HepG2 (cell line): ENCODE data around the gene HTRA3.

Experiments
- DNMT1 ChIP-seq: sonication (generic); formaldehyde crosslinking; IDR thresholded peaks from 2 replicates; pipeline ENCODE4 v1.5.1; 2020; ENCODE audit warnings: mild to moderate bottlenecking, missing genetic modification reagents
- ESRRA ChIP-seq: sonication (generic); formaldehyde crosslinking; IDR thresholded peaks from 2 replicates; pipeline ENCODE4 v1.5.1; 2020; ENCODE audit warnings: mild to moderate bottlenecking, low read depth, missing genetic modification reagents
- NCOA5 ChIP-seq: sonication (generic); formaldehyde crosslinking; IDR thresholded peaks from 2 replicates; pipeline ENCODE4 v1.4.0; 2020; ENCODE audit warnings: missing genetic modification reagents
- POLR2A ChIP-seq, 2 experiments: IDR thresholded peaks; 2 replicates each; pipeline ENCODE4 v1.6.1; 2011; ENCODE audit warnings: low read depth in 2 of 2, low read length in 2 of 2, mild to moderate bottlenecking in 1 of 2, moderate library complexity in 1 of 2; ENCODE audit not compliant: insufficient read depth in 1 of 2
- SRSF1 ChIP-seq: fragments of 200-400 bp; formaldehyde crosslinking; optimal IDR thresholded peaks from 2 replicates; pipeline ENCODE3; 2017; ENCODE audit warnings: mild to moderate bottlenecking, low read depth, low read length, moderate library complexity
- U2AF2 ChIP-seq: fragments of 200-400 bp; formaldehyde crosslinking; IDR thresholded peaks from 2 replicates; pipeline ENCODE4 v1.6.1; 2017; ENCODE audit warnings: low read depth, mild to moderate bottlenecking, low read length
- ZNF354B ChIP-seq: sonication (generic); formaldehyde crosslinking; IDR thresholded peaks from 2 replicates; pipeline ENCODE4 v1.8.0; 2022; ENCODE audit warnings: mild to moderate bottlenecking, missing genetic modification reagents
- ZNF512 ChIP-seq: sonication (generic); formaldehyde crosslinking; IDR thresholded peaks from 2 replicates; pipeline ENCODE4 v1.4.0; 2020; ENCODE audit warnings: mild to moderate bottlenecking, missing genetic modification reagents
- ZNF567 ChIP-seq: sonication (generic); formaldehyde crosslinking; IDR thresholded peaks from 2 replicates; pipeline ENCODE4 v1.8.1; 2023; ENCODE audit warnings: mild to moderate bottlenecking, missing genetic modification reagents, borderline replicate concordance
- ZNF639 ChIP-seq: conservative IDR thresholded peaks from 2 replicates; pipeline ENCODE4 v1.6.1; 2018; ENCODE audit warnings: missing genetic modification reagents
- ZNF7 ChIP-seq: IDR thresholded peaks from 2 replicates; pipeline ENCODE4 v1.6.1; 2016; ENCODE audit warnings: missing biosample characterization, missing genetic modification reagents
- ZNF768 ChIP-seq: sonication (generic); formaldehyde crosslinking; IDR thresholded peaks from 2 replicates; pipeline ENCODE4 v1.4.0; 2020; ENCODE audit warnings: missing genetic modification reagents
- TF ChIP-seq, protein P1 (sequence below): sonication (generic); formaldehyde crosslinking; IDR thresholded peaks from 2 replicates; pipeline ENCODE4 v1.4.0; 2020; ENCODE audit warnings: missing genetic modification reagents
- TF ChIP-seq, protein P2 (sequence below): sonication (generic); formaldehyde crosslinking; IDR thresholded peaks from 2 replicates; pipeline ENCODE4 v1.5.0; 2020; ENCODE audit warnings: mild to moderate bottlenecking, missing genetic modification reagents, moderate library complexity

- TF ChIP-seq DNMT1 (CRISPR knock-in tag) (no peak), ZNF354B (CRISPR knock-in tag) (no peak), ZNF512 (CRISPR knock-in tag) (no peak), ZNF768 (CRISPR knock-in tag) (no peak), SRSF1 (no peak), NCOA5 (CRISPR knock-in tag) (no peak), ZNF567 (CRISPR knock-in tag) (no peak), ESRRA (no peak), ZNF7 (CRISPR knock-in tag) (no peak), ZNF639 (CRISPR knock-in tag) (no peak), POLR2A (IDR thresholded peaks at IDR 0.05; ENCODE audit: insufficient read depth in 1 of 2, low read depth in 2 of 2, low read length in 2 of 2) (no peak), U2AF2 (no peak)
- TF ChIP-seq, protein P1, sequence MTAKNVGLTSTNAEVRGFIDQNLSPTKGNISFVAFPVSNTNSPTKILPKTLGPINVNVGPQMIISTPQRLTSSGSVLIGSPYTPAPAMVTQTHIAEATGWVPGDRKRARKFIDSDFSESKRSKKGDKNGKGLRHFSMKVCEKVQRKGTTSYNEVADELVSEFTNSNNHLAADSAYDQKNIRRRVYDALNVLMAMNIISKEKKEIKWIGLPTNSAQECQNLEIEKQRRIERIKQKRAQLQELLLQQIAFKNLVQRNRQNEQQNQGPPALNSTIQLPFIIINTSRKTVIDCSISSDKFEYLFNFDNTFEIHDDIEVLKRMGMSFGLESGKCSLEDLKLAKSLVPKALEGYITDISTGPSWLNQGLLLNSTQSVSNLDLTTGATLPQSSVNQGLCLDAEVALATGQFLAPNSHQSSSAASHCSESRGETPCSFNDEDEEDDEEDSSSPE (CRISPR knock-in tag): no peak
- TF ChIP-seq, protein P2, sequence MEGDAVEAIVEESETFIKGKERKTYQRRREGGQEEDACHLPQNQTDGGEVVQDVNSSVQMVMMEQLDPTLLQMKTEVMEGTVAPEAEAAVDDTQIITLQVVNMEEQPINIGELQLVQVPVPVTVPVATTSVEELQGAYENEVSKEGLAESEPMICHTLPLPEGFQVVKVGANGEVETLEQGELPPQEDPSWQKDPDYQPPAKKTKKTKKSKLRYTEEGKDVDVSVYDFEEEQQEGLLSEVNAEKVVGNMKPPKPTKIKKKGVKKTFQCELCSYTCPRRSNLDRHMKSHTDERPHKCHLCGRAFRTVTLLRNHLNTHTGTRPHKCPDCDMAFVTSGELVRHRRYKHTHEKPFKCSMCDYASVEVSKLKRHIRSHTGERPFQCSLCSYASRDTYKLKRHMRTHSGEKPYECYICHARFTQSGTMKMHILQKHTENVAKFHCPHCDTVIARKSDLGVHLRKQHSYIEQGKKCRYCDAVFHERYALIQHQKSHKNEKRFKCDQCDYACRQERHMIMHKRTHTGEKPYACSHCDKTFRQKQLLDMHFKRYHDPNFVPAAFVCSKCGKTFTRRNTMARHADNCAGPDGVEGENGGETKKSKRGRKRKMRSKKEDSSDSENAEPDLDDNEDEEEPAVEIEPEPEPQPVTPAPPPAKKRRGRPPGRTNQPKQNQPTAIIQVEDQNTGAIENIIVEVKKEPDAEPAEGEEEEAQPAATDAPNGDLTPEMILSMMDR (CRISPR knock-in tag): no peak
Observed at GRCh38 chr4:8283161-8283560, 13.6 kb downstream of the HTRA3 start.
